Kidney (tissue), 14 donors: ENCODE data around the gene CRYAA. TPM values are rescaled to one million over a fixed set of nuclear protein-coding genes. Genes with fewer than 3 reads are reported as not detected.

Source experiments
- DNase-seq, 5 donors: peaks; one replicate each; pipeline ENCODE4 v3.0.0-alpha.2; 2013 to 2020
- FAIRE-seq: peaks from 2 replicates; lab custom pipeline; 2012; peaks lifted over from hg19 to GRCh38; lab: Jason Lieb, UNC
- H3K27ac ChIP-seq, 2 donors: one replicate each; pipeline ENCODE4 v1.7.0; 2013; ENCODE audit warnings: low read depth in 2 of 2, low read length in 2 of 2, inconsistent platforms in 1 of 2
- H3K27me3 ChIP-seq: one replicate; pipeline ENCODE4 v1.7.1; 2013; ENCODE audit warnings: low read length, inconsistent platforms; ENCODE audit not compliant: control insufficient read depth, insufficient read depth
- H3K36me3 ChIP-seq, 3 donors: one replicate each; pipeline versions ENCODE4 v1.7.0 to v1.7.1; 2013; ENCODE audit warnings: low read length in 3 of 3, control low read depth in 1 of 3, inconsistent platforms in 1 of 3; ENCODE audit not compliant: insufficient read depth in 3 of 3, control insufficient read depth in 2 of 3
- H3K4me1 ChIP-seq, 3 donors: one replicate each; pipeline versions ENCODE4 v1.7.0 to v1.7.1; 2013; ENCODE audit warnings: low read length in 3 of 3, inconsistent platforms in 1 of 3, low read depth in 1 of 3; ENCODE audit not compliant: control insufficient read depth in 2 of 3, insufficient read depth in 2 of 3
- H3K4me3 ChIP-seq, 3 donors: one replicate each; pipeline versions ENCODE4 v1.7.0 to v1.8.1; 2013; ENCODE audit warnings: low read length in 3 of 3, control low read depth in 1 of 3, inconsistent platforms in 1 of 3
- H3K9ac ChIP-seq, 3 donors: one replicate each; pipeline versions ENCODE4 v1.7.0 to v1.7.1; 2013; ENCODE audit warnings: low read length in 3 of 3, control low read depth in 1 of 3, inconsistent platforms in 1 of 3
- H3K9me3 ChIP-seq, 3 donors: one replicate each; pipeline versions ENCODE4 v1.7.0 to v1.7.1; 2013; ENCODE audit warnings: low read length in 3 of 3, control low read depth in 1 of 3, inconsistent platforms in 1 of 3; ENCODE audit not compliant: control insufficient read depth in 2 of 3, insufficient read depth in 1 of 3
- intact Hi-C: fragments of 100-400 bp; cut with DNase I; formaldehyde crosslinking; loops from one replicate; pipeline ENCODE4 v1.11.1; 2022
- polyA plus RNA-seq: library from polyadenylated mRNA; stranded (reverse); fragments of 350-450 nt; fragmentation: Illumina TruSeq; extraction: RNeasy Lipid Tissue Mini Kit (QIAGEN cat#74804); gene quantifications from one replicate; pipeline ENCODE4 v1.2.3, GENCODE V29; 2014; ENCODE audit warnings: low read depth, low replicate concordance; ENCODE audit not compliant: insufficient read depth
- total RNA-seq: library from RNA; stranded (reverse); fragmentation: NEBNext Ultra II Directional; extraction: Animal tissue kit (Norgen Biotek cat#: 25700); gene quantifications from one replicate; pipeline ENCODE4 v1.2.1, GENCODE V29; 2021
- TF ChIP-seq, protein P1 (sequence below): IDR thresholded peaks from 3 replicates; pipeline ENCODE4 v1.5.1; 2012; ENCODE audit warnings: mild to moderate bottlenecking, moderate library complexity, borderline replicate concordance; ENCODE audit not compliant: insufficient read depth; ENCODE audit errors: extremely low read depth
- donor health status: control.
- donor health status: control.
- donor health status: control.
- donor health status: control.
- donor health status: control.
- donor health status: DM: yes; HTN: yes; CAD: no.
- donor health status: Normal renal cell carcinoma (clear cell type).

The CRYAA gene
- total and polyA plus RNA-seq, 2 donors from 2014 or later: 28.6 TPM; not detected in 1

DNA sequence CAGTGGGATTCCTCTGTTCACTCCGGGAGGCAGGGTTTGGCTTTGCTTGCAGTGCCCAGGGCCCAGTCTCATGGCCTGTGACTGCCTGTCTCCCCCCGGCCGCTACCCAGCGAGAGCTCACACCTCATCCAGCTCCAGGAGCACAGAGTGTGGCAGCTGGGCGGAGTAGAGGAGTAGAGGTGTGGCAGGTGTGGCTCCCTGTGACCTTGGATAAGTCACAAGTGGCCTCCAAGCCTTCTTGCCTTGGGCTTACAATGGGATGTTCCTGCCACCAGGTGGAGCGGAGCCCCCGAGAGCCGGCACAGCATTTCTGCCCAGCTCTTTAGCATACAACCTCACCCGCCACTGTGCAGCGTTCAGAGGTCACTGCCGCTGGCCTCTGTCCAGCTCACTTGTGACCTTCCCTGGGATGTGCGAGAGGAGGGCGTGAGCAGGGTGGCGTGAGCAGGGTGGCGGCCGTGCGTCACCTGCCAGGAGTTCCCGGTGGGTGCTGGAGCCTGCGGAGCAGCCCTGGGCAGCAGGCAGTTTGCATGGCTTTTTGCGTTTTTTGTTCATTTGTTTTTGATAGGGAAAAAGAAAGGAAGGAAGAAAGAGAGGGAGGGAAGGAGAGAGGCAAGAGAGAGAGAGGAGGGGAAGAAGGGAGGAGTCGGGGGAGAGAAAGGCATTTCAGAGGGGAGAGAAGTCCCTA, 42.4 kb downstream of the CRYAA start:
- Histone ChIP-seq H3K27me3 (no peaks in the 10 kb centered on the region), H3K9me3 (no peaks in the 10 kb centered on the region), H3K4me3 (no peak overlapping the region), H3K27ac (peak overlapping the region; percentile 65 to 66), H3K36me3 (no peaks in the 10 kb centered on the region), H3K4me1 (peaks cover 0 to 13% (median 12%) of the 10 kb centered on the region in 3 donors), H3K9ac (peak overlapping the region in 1 of 3 donors; percentile 65)
- no peak for FAIRE-seq
- TF ChIP-seq, protein P1, sequence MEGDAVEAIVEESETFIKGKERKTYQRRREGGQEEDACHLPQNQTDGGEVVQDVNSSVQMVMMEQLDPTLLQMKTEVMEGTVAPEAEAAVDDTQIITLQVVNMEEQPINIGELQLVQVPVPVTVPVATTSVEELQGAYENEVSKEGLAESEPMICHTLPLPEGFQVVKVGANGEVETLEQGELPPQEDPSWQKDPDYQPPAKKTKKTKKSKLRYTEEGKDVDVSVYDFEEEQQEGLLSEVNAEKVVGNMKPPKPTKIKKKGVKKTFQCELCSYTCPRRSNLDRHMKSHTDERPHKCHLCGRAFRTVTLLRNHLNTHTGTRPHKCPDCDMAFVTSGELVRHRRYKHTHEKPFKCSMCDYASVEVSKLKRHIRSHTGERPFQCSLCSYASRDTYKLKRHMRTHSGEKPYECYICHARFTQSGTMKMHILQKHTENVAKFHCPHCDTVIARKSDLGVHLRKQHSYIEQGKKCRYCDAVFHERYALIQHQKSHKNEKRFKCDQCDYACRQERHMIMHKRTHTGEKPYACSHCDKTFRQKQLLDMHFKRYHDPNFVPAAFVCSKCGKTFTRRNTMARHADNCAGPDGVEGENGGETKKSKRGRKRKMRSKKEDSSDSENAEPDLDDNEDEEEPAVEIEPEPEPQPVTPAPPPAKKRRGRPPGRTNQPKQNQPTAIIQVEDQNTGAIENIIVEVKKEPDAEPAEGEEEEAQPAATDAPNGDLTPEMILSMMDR: peak; percentile 62
- DNase-seq: peak; percentile 45 to 92 (median 55)
- intact Hi-C loops: no loop called here

DNA sequence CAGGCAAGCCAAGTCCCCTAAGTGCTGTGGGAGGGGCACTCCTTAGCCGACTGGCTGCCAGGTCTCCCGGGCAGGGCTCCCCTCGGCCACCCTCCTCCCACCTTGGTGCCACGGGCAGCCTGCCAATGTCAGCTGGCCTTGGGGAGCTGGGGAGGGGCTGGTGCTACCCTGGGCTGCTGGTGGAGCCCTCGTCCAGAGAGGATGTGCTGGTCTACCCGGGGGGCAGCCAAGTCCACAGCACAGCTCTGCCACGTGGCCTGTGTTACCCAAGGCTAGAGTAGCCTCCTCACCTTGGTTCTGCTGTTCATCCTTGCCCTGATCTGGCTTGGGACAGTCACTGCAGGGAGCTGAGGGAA, 42.9 kb downstream of the CRYAA start:
- Histone ChIP-seq H3K9ac (peak overlapping the region in 1 of 3 donors; percentile 4), H3K4me1 (peaks cover 0 to 13% (median 12%) of the 10 kb centered on the region in 3 donors), H3K27ac (peak overlapping the region; percentile 65 to 66), H3K27me3 (no peaks in the 10 kb centered on the region), H3K9me3 (no peaks in the 10 kb centered on the region), H3K4me3 (no peak overlapping the region), H3K36me3 (no peaks in the 10 kb centered on the region)
- intact Hi-C loops: no loop called here
- DNase-seq (peak in 3 of 5 donors; percentile 3 to 84 (median 21)), FAIRE-seq (no peak)
- TF ChIP-seq, protein P1: no peak

Other genes starting within 250 kb of the CRYAA start
- gene ERVH48-1, start 243.4 kb upstream of the CRYAA start, total RNA-seq: not detected
- not detected for gene ERVH48-1, start 243.4 kb upstream of the CRYAA start, polyA plus RNA-seq
- gene PKNOX1, start 194.4 kb upstream of the CRYAA start, total RNA-seq: 25.2 TPM
- gene PKNOX1, start 194.4 kb upstream of the CRYAA start, polyA plus RNA-seq: 7.9 TPM
- gene CBS, start 93.2 kb upstream of the CRYAA start, total RNA-seq: 32.1 TPM
- 6.4 TPM for gene CBS, start 93.2 kb upstream of the CRYAA start, polyA plus RNA-seq
- gene U2AF1, start 61.4 kb upstream of the CRYAA start, total RNA-seq: 15.7 TPM
- 44.7 TPM for gene U2AF1, start 61.4 kb upstream of the CRYAA start, polyA plus RNA-seq